Liver (tissue), 3 donors: Measurements from ENCODE around the gene ATG9A.

Experiments
- EGR1 ChIP-seq, 2 donors: IDR thresholded peaks; 2 replicates each; pipeline ENCODE4 v1.6.1; 2016 to 2018; ENCODE audit warnings: antibody characterized with exemption in 2 of 2, low read depth in 2 of 2
- GABPA ChIP-seq, 2 donors: IDR thresholded peaks in 1 of 2; conservative IDR thresholded peaks in 1 of 2; 2 replicates each; pipeline ENCODE4 v1.6.1; 2016; ENCODE audit warnings: antibody characterized with exemption in 2 of 2, mild to moderate bottlenecking in 1 of 2, moderate library complexity in 1 of 2
- RAD21 ChIP-seq, 2 donors: IDR thresholded peaks; 2 replicates each; pipeline ENCODE4 v1.6.1; 2016; ENCODE audit warnings: antibody characterized with exemption in 2 of 2, mild to moderate bottlenecking in 2 of 2
- TAF1 ChIP-seq: conservative IDR thresholded peaks from 2 replicates; pipeline ENCODE4 v1.6.1; 2016; ENCODE audit warnings: antibody characterized with exemption, mild to moderate bottlenecking
- TF ChIP-seq, protein P1 (sequence below): fragments of 150-350 bp; IDR thresholded peaks from 2 replicates; pipeline ENCODE4 v1.5.1; 2017; ENCODE audit warnings: improper control_type of control experiment, low read depth, low read length; ENCODE audit not compliant: missing input control
- TF ChIP-seq, protein P2 (sequence below): IDR thresholded peaks from 2 replicates; pipeline ENCODE4 v1.6.1; 2016; ENCODE audit warnings: antibody characterized with exemption, mild to moderate bottlenecking
- TF ChIP-seq, protein P3 (sequence below): IDR thresholded peaks from 2 replicates; pipeline ENCODE4 v1.6.1; 2016; ENCODE audit warnings: antibody characterized with exemption
- donor health status: healthy.
- donor health status: healthy.

DNA sequence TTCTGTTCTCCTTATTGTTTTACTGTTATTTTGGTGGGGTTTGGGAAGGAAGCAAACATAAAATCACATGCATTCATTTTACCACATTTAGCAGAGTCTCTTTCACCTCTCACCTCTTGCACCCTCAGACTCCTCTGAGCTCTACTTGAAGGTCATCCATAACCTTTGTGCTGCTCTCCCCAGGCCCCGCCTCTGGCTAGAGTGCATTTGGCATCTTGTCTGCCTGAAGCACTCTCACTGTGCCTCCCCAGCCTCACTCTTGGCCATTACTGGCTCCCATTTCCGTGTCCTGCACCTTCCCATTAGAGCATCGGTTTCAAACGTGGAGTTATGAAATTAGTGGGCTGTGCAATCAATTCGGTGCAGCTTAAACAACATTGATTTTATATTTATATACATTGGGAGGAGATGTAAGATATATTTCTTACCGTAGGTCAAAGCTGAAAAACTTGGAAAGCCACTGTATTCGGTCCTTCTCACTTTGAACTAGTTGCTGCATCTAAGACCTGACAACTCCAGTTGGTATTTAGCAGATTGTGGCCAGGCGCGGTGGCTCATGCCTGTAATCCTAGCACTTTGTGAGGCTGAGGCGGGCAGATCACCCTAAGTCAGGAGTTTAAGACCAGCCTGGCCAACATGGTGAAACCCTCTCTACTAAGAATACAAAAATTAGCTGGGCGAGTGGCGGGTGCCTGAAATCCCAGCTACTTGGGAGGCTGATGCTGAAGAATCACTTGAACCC lies 29.8 kb downstream of the ATG9A start:
- TF ChIP-seq, protein P1, sequence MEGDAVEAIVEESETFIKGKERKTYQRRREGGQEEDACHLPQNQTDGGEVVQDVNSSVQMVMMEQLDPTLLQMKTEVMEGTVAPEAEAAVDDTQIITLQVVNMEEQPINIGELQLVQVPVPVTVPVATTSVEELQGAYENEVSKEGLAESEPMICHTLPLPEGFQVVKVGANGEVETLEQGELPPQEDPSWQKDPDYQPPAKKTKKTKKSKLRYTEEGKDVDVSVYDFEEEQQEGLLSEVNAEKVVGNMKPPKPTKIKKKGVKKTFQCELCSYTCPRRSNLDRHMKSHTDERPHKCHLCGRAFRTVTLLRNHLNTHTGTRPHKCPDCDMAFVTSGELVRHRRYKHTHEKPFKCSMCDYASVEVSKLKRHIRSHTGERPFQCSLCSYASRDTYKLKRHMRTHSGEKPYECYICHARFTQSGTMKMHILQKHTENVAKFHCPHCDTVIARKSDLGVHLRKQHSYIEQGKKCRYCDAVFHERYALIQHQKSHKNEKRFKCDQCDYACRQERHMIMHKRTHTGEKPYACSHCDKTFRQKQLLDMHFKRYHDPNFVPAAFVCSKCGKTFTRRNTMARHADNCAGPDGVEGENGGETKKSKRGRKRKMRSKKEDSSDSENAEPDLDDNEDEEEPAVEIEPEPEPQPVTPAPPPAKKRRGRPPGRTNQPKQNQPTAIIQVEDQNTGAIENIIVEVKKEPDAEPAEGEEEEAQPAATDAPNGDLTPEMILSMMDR, result no peak
- no peak for TF ChIP-seq TAF1
- TF ChIP-seq GABPA (IDR thresholded peaks at IDR 0.05 in 1 of 2, conservative IDR thresholded peaks at IDR 0.05 in 1 of 2), result no peak
- TF ChIP-seq, protein P2, sequence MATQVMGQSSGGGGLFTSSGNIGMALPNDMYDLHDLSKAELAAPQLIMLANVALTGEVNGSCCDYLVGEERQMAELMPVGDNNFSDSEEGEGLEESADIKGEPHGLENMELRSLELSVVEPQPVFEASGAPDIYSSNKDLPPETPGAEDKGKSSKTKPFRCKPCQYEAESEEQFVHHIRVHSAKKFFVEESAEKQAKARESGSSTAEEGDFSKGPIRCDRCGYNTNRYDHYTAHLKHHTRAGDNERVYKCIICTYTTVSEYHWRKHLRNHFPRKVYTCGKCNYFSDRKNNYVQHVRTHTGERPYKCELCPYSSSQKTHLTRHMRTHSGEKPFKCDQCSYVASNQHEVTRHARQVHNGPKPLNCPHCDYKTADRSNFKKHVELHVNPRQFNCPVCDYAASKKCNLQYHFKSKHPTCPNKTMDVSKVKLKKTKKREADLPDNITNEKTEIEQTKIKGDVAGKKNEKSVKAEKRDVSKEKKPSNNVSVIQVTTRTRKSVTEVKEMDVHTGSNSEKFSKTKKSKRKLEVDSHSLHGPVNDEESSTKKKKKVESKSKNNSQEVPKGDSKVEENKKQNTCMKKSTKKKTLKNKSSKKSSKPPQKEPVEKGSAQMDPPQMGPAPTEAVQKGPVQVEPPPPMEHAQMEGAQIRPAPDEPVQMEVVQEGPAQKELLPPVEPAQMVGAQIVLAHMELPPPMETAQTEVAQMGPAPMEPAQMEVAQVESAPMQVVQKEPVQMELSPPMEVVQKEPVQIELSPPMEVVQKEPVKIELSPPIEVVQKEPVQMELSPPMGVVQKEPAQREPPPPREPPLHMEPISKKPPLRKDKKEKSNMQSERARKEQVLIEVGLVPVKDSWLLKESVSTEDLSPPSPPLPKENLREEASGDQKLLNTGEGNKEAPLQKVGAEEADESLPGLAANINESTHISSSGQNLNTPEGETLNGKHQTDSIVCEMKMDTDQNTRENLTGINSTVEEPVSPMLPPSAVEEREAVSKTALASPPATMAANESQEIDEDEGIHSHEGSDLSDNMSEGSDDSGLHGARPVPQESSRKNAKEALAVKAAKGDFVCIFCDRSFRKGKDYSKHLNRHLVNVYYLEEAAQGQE, result no peak
- TF ChIP-seq RAD21 (IDR thresholded peaks at IDR 0.05), result no peak
- TF ChIP-seq EGR1 (IDR thresholded peaks at IDR 0.05; ENCODE audit: low read depth in 2 of 2), result no peak
- TF ChIP-seq, protein P3, sequence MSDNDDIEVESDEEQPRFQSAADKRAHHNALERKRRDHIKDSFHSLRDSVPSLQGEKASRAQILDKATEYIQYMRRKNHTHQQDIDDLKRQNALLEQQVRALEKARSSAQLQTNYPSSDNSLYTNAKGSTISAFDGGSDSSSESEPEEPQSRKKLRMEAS, result no peak
